GM18868 (cell line): Measurements from ENCODE around the gene SLC6A9.

ENCODE experiments used
- ATAC-seq: cut with Tn5 transposase; IDR thresholded peaks from one replicate; pipeline ENCODE4 v1.9.1; 2021; ENCODE audit warnings: mild to moderate bottlenecking, moderate library complexity; ENCODE audit not compliant: unreplicated experiment

The SLC6A9 gene

DNA sequence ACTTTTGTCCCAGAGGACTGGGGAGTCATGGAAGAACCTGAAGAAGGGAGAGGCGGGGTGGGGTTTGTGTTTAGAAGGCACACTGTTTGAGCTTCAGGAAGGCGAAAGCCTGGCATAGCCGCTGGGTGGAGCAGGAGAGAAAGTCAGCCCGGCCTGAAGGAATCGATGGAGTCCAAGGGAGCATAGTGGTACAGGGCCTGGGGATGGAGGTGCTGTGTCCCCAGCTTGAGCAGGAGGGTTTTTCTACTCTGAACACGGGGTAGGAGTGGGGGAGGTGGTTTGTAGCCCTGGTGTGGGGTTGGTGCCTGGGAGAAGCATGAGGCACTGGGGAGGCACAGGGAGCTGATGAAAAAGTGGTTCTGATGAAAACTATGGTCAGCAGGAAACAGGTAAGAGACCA is 44.5 kb downstream of the SLC6A9 start:
- no peak for ATAC-seq

DNA sequence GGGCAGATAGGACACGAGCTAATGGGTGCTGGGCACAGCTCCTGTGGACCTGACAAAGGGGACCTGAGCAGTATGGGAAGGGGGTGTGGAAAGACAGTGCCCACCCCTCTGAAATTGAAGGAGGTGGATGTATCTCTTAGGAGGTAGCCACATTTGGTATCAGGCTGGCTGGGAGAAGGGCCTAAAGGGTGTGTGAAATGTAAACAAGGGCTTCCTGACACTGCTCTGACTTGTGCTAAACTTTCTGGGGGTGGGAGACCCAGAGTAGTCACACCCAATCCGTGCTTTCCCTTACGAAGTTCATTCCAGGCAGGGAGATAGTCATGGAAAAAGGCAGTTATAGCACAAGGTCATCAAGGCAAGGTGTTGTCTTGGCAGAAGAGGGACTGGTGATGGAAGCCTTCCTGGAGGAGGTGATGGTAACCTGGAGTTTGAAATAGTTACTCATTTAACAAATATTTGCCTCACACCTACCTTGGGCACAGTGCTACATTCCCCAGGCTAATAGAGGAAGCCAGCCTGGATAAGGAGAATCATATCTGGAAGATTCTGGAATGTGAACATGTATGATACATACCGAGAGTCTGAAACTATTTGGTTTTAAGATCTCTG is 45.2 kb downstream of the SLC6A9 start:
- no peak for ATAC-seq

DNA sequence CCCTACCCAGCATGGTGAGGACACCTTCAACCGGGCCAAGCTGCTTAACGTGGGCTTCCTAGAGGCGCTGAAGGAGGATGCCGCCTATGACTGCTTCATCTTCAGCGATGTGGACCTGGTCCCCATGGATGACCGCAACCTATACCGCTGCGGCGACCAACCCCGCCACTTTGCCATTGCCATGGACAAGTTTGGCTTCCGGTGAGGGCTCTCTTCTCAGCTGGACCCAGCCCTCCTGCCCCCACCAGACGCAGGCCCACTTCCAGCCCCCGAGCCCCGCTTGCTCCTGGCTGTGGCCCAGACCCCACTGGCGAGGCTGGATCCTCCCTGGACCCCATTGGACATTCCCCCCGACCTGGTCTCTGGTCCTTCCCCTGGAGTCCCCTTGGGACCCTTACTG is 46.4 kb downstream of the SLC6A9 start:
- ATAC-seq: no peak

DNA sequence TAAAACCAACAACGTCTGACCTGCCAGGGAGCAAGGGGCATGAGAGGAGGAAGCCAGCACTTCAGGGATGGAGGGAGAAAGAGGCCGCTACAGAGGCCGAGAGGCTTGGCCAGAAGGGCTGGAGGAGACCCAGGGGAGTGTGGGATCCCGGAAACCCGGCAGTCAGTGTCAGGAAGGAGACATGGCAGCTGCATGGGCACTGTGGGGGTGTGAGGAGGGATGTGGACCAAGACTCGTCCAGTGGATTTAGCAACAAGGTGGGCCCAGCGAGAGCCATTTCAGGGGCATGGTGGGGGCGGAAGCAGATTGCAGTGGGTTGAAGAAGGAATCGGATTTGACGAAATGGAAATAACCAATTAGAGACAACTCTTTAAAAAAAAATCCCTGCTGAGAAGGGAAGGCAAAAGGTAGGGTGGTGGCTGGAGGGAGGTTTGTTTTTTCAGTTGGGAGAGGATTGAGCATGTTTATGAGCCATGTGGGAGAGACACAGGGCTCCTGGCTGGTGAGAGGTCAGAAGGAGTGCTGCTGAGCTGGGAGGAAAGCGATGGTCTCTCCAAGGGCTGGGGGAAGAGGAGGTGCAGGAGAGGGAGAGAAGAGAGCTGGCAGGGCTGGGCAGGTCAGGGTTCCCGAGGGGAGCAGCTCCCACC is 47.9 kb downstream of the SLC6A9 start:
- ATAC-seq: no peak

DNA sequence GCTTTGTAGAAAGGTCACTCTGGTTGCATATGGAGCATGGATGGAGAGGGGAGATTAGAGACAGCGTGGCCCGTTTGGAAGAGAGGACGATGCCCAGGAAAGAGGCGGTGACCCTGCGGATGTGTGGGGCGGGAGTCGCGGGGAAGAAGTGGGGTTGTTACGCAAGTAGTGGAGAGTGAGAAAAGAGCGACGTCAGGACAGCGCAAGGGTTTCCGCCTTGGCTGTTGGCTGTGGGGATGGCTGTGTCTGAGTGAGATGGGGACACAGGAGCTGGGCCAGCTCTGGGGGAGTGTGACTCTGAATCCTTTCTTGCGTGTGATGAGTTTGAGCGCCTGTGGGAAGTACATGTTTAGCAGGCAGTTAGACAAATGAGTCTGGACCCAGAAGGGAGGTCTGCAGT is 48.5 kb downstream of the SLC6A9 start:
- ATAC-seq: no peak

DNA sequence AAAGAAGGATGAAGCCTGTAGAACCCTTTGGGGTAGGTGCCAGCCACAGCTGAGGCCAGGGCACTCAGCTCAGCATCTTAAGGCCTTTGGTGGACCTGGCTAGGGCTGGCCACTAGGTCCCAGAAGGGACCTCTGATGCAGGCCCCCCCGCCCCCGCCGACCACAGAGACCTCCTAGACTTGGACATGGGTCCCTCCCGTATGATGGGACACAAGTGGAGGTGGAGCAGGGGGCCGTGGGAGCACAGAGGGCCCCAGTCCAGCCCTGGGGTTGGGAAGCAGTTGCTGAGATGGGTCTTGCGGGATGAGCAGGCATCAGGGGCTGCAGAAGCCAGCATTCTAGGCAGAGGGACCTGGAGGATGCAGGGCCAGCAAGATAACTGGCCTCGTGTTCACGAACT is 49.0 kb downstream of the SLC6A9 start:
- no peak for ATAC-seq

DNA sequence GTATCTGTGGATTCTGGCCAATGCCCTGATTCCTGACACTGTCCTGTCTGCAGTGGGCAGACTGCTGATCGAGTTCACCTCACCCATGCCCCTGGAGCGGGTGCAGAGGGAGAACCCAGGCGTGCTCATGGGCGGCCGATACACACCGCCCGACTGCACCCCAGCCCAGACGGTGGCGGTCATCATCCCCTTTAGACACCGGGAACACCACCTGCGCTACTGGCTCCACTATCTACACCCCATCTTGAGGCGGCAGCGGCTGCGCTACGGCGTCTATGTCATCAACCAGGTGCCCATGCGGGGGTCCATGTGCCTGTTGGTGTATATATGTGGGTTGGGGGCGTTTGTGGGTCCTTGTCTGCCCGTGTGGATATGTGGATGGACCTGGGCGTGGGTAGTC is 49.6 kb downstream of the SLC6A9 start:
- ATAC-seq: no peak

DNA sequence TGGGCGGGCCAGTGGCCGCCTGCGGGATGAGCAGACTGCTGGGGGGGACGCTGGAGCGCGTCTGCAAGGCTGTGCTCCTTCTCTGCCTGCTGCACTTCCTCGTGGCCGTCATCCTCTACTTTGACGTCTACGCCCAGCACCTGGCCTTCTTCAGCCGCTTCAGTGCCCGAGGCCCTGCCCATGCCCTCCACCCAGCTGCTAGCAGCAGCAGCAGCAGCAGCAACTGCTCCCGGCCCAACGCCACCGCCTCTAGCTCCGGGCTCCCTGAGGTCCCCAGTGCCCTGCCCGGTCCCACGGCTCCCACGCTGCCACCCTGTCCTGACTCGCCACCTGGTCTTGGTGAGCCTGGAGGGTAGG is 50.1 kb downstream of the SLC6A9 start:
- no peak for ATAC-seq

DNA sequence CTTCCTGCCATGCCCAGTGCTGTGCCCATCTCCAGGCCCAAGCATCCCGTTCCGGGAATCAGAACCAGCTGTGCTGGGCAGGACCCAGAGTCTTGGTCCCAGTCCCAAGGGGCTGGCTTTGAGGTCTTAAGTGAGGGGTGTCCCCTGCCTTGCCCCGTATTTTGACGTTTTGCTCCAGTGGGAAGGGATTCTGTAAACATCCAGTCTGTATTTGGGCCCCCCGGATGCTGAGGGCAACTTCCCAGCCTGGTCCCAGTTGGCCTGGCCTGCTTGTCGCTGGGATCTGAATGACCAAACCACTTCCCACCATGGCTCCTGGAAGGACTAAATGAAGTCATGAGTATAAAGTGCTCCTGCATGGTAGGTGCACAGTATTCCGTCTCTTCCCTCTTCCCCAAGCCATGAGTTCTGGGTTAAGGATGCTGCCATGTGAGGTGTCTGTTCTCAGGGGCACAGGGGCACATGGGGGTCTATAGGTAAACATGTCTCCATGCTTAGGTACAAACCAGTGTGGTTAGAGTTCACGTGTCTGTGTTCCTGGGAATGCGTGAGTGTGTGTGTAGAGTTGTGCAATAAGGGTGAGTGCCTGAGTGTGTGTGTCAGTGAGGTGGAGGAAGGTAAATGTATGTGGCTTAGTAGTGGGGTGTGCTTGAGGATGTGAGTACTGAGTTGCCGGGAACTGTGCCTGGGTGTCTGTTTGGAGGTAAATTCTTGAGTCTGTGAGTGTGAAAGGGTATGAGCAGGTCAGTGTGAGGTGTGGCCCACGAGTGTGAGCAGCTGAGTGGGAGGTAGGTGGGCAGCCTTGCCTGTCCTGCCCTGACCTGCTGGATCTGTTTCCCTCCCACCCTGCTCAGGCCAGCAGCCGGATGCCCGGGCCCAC is 50.8 kb downstream of the SLC6A9 start:
- ATAC-seq: no peak

DNA sequence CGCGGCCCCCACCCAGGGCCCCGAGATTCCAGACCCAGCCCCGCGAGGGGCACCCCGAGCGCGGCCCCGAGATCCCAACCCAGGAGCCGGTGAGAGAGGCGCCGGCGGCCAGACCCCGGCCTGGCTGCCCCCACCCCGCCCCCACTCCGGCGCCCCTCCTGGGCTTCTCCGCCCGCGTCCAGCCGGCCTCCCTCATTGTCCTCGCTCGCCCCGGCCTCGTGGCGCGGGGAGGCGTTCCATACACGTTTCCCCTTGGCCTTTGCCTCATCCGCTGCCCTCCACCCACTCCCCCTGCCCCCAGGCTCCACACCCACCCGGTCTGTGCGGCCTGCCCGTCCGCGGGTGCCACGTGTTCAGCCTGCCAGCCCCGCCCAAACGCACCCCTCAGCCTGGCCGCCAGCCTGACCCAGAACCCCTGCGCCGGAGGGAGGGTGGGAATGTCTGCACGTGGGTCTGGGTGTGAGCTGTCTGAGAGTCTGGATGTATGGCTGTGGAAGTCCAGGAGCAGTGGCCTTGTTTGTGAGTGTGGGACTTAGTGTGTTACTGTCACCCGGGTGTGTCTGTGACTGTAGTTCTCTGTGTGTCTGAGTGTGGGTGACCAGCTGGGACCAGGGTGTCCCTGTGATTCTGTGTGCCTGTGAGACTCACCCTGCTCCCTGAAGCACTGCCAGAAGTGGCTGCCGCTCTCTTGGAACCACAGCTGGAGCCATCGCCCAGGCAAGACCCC is 51.6 kb downstream of the SLC6A9 start:
- ATAC-seq: no peak

DNA sequence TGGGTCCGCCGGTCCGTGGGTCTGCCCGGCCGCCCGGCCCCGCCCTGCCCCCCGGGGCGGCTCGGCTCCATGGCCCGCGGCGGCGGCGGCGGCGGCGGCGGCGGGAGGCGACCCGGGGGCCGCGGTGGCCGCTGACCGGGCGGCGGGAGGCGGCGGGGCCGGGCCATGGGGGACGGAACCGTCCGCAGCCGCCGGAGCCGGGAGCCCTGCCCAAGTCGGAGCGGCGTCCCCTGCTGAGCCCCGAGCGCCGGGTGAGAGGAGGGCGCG is 52.1 kb downstream of the SLC6A9 start:
- no peak for ATAC-seq

DNA sequence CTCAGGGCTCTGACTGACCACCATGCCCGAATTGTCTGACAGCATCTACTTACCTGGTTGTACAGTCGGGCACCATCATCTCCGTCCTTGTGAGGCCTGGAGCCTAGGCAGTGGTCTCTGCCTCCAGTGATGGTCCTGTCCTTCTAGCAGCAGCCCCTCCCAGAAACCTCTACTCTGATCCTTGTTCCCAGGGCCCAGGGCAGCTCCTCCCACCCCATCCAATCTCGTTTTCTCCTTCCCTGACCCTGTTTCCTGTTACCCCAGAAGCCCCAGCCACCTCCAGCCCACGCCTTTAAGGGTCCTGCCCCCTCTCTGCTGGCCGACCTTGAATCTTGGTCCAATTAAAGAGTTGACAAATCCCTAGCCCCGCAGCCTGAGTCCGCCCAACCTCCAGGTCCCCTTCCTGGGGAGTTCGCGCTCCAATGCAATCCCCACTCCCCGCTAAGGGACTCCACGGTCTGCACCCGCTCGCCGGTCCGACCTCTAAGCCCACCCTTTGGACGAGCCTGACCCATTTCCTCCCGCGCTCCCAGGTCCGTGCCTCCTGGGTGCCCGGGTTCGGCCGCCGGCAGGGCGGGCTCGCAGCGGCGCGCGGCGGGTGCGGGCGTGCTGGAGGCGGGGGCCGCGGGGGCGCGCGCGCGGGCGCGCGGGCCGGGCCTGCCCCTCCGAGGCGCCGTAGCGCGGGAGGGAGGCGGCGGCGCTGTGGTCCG is 52.6 kb downstream of the SLC6A9 start, which contains the start of gene B4GALT2:
Gene B4GALT2 (plus strand): TSS at position 660 of the 710 bp plus-strand sequence. CDS start 1,951 bp downstream, outside the sequence.
- ATAC-seq: no peak

DNA sequence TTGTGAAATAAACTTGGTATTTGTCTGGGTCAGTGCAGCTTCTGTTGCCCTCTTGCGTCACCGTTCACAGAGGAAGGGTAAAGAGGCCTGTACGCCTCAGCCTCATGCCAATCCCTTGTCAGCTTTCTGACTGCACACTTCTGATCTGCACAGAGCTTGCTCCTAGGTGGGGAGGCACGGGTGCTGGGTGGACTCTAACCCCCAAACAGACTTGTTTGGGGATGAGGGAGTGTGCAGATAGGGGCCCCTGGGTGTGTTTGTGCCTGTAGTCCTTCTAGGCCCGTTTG is 53.1 kb downstream of the SLC6A9 start:
- ATAC-seq: no peak

DNA sequence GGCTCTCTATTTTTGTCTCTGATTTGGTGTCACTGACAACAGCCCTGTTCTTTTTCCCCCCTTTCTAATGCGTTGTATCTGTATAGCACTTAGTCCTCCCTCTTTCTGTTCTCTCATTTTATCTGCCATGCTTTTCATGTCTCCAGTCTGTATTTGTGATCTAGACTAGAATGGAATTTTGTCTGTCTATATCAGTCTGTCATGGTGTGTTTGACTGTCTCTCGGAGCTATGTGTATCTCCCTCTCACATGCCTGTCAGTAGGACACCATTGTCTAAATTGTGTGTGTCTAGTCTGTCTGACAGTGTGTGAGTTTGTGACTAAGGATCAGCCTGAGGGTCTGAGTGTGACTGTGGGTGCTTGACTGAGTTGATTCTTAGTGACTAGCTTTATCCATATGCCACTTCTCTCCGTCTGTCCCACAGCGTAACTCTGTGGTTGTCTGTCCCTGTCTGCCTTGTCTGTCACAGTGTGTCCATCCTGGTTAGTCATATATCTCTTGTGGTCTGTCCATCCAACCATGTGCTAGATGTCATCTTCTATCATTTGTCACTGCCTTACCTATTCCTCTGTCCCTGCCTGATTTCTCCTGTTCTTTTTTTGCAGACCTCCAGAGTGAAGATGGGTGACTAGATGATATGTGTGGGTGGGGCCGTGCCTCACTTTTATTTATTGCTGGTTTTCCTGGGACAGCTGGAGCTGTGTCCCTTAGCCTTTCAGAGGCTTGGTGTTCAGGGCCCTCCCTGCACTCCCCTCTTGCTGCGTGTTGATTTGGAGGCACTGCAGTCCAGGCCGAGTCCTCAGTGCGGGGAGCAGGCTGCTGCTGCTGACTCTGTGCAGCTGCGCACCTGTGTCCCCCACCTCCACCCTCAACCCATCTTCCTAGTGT is 53.6 kb downstream of the SLC6A9 start:
- no peak for ATAC-seq

DNA sequence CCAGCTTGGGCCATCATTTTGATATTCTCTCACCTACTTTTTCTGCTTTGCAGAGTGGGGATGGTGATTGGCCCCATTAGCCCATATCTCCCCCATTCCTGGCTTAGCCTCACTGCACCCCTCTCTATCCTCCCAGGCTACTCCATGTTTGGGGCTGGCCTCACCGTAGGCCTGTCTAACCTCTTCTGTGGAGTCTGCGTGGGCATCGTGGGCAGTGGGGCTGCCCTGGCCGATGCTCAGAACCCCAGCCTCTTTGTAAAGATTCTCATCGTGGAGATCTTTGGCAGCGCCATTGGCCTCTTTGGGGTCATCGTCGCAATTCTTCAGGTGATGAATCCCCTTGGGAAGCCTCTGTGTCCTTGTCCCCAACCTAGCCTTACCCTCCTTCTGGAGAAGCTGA is 54.4 kb downstream of the SLC6A9 start:
- no peak for ATAC-seq

DNA sequence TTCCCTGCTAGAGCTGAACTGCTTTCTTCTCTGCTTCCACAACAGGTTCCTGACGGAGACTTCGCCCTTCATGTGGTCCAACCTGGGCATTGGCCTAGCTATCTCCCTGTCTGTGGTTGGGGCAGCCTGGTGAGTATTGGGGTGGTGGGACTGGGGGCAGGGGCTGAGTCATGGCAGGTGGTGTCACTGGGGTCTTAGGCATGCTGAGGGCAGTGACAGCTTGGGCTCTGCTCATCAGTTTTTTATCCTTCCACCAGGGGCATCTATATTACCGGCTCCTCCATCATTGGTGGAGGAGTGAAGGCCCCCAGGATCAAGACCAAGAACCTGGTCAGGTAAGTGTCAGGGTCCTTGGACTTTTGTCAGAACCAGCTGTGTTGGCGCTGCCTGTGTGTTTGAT is 55.2 kb downstream of the SLC6A9 start:
- ATAC-seq: no peak

DNA sequence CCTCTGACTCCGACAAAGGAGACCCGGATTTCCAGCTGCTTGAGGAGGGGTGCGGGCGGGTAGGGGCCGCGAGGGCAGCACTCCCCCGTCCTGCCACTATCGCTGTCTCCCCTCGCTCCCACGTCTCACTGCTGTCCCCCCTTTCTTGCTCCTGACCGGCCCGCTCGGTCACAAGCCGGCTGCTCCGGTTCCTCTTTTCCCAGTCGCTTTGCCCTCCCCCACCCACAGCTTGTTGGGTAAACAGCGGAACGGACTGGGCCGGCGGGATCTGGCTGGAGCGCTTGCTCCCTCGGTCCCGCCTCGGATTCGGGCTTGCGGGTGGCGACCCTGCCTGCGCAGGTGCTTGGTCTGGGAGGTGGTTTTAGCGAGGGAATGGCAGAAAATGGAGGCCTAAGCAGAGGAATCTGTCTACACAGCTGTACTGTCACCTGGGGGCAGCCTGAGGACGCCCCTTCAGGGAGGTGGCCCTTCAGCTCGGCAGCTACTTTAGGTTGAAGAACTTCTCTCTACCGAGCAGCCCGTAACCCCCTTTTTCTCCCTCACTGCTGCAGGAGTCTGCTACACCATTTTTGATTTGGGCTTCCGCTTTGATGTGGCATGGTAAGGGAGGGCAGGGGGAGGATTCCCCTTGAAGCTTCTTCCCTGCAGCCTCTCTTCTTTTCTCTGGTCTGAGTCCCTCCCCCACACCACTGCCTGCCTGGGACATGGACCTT is 55.9 kb downstream of the SLC6A9 start:
- ATAC-seq: no peak

DNA sequence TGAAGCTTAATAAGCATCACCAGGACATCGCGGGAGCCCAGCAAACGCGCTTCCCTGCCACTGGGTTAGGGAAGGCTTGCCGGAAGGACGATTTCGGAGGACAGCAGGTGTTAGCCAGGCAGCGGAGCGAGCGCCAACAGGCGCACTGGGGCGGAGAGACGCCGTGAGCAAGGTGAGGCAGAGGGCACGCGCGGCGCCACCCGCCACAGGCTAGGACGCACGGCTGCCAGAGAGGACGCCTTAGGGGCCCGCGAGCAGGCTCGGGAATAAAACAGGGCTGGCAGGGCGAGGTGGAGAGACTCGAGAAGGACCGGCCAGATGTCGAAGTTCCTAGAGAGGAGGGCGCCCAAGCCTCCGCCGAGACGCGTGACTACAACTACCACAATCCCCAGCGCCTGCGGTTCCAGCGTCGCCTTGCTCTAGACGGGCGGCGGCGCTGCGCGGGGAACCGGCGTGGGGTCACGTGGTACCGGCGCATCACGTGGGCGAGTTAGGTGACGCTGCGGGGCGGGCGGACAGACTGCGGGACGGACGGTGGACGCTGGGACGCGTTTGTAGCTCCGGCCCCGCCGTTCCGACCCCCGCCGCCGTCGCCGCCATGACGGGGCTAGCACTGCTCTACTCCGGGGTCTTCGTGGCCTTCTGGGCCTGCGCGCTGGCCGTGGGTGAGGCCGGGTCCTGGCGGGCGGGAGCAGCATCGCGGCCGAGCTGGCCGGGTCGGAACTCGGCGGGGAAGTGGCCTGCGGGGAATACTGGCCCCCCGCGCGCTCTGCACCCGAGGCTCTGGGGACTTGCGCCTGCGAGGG is 56.6 kb downstream of the SLC6A9 start, which contains the start of gene ATP6V0B:
Gene ATP6V0B (plus strand): TSS at position 518 of the 806 bp plus-strand sequence. CDS start 81 bp downstream, at position 599.
- ATAC-seq: peak; percentile 62
